IMR-90 (cell line): Measurements from ENCODE around the gene SSR4. TPM values are rescaled to one million over a fixed set of nuclear protein-coding genes. Genes with fewer than 3 reads are reported as not detected.

Experiments
- ATAC-seq: fragments of 200-7000 bp; cut with Tn5 transposase; 2 replicates; pipeline ENCODE4 v1.9.1; 2020; ENCODE audit warnings: low read depth, mild to moderate bottlenecking, moderate library complexity
- BruUV-seq: library from RNA; stranded (reverse); fragments of 400-500 nt; replicated peaks from 2 replicates; lab custom pipeline; 2021; lab: Mats Ljungman, UMichigan
- CTCF ChIA-PET: fragments of 300-600 bp; formaldehyde crosslinking; extraction: SDS; loops from one replicate; lab custom pipeline; 2021; ENCODE audit warnings: antibody characterized with exemption; lab: Yijun Ruan, JAX
- POLR2A ChIA-PET: fragments of 300-600 bp; sonication (Branson Sonifier 250); formaldehyde crosslinking; loops from one replicate; lab custom pipeline; 2022; ENCODE audit warnings: antibody characterized with exemption; ENCODE audit not compliant: unreplicated experiment; lab: Charles Lee
- DNase-seq: peaks from one replicate; pipeline ENCODE4 v3.0.0; 2013
- H2AFZ ChIP-seq: replicated peaks from 2 replicates; pipeline ENCODE3; 2013; ENCODE audit warnings: low read length, mild to moderate bottlenecking; ENCODE audit not compliant: poor library complexity
- H2AK5ac ChIP-seq: 2 replicates; pipeline ENCODE4 v1.6.1; 2013; ENCODE audit warnings: low read depth, low read length, inconsistent platforms
- H2AK9ac ChIP-seq: replicated peaks from 2 replicates; pipeline ENCODE3; 2013; ENCODE audit warnings: mild to moderate bottlenecking, low read depth, low read length, moderate library complexity; ENCODE audit not compliant: poor library complexity
- H2BK120ac ChIP-seq: 2 replicates; pipeline ENCODE4 v1.6.1; 2013; ENCODE audit warnings: low read depth, low read length, inconsistent platforms
- H2BK15ac ChIP-seq: 3 replicates; pipeline ENCODE4 v1.6.1; 2013; ENCODE audit warnings: low read depth, low read length, inconsistent platforms
- H2BK20ac ChIP-seq: 2 replicates; pipeline ENCODE4 v1.6.1; 2013; ENCODE audit warnings: low read depth, mild to moderate bottlenecking, inconsistent platforms, low read length, moderate library complexity
- H2BK5ac ChIP-seq: 2 replicates; pipeline ENCODE4 v1.6.1; 2013; ENCODE audit warnings: mild to moderate bottlenecking, low read depth, low read length, inconsistent platforms; ENCODE audit not compliant: poor library complexity, severe bottlenecking
- H3K14ac ChIP-seq: replicated peaks from 2 replicates; pipeline ENCODE4 v1.6.1; 2013; ENCODE audit warnings: low read depth, low read length, inconsistent platforms
- H3K18ac ChIP-seq: 2 replicates; pipeline ENCODE4 v1.6.1; 2013; ENCODE audit warnings: low read depth, low read length, control low read depth
- H3K23ac ChIP-seq: 2 replicates; pipeline ENCODE4 v1.6.1; 2013; ENCODE audit warnings: low read depth, low read length, inconsistent platforms
- H3K27ac ChIP-seq: 2 replicates; pipeline ENCODE4 v1.5.1; 2013; ENCODE audit warnings: mild to moderate bottlenecking, control low read depth, low read length; ENCODE audit not compliant: insufficient read depth
- H3K27me3 ChIP-seq: 2 replicates; pipeline ENCODE4 v1.6.1; 2013; ENCODE audit warnings: low read length; ENCODE audit not compliant: control insufficient read depth, insufficient read depth
- H3K36me3 ChIP-seq: 2 replicates; pipeline ENCODE4 v1.6.1; 2013; ENCODE audit warnings: low read length, mixed read lengths; ENCODE audit not compliant: control insufficient read depth, insufficient read depth
- H3K4ac ChIP-seq: 2 replicates; pipeline ENCODE4 v1.6.1; 2013; ENCODE audit warnings: low read depth, low read length, inconsistent platforms
- H3K4me1 ChIP-seq: 2 replicates; pipeline ENCODE4 v1.6.1; 2013; ENCODE audit warnings: low read length, mixed read lengths; ENCODE audit not compliant: control insufficient read depth, insufficient read depth
- H3K4me2 ChIP-seq: 2 replicates; pipeline ENCODE4 v1.6.1; 2013; ENCODE audit warnings: low read depth, mild to moderate bottlenecking, control low read depth, low read length, moderate library complexity
- H3K4me3 ChIP-seq: 2 replicates; pipeline ENCODE4 v1.5.1; 2013; ENCODE audit warnings: low read depth, mild to moderate bottlenecking, control low read depth, low read length, moderate library complexity; ENCODE audit not compliant: insufficient read depth
- H3K56ac ChIP-seq: 2 replicates; pipeline ENCODE4 v1.6.1; 2013; ENCODE audit warnings: low read length, inconsistent platforms; ENCODE audit not compliant: insufficient read depth; ENCODE audit errors: extremely low read depth
- H3K79me1 ChIP-seq, 2 experiments: 2 replicates each; pipeline ENCODE4 v1.6.1; 2013; ENCODE audit warnings: low read length in 2 of 2, inconsistent platforms in 1 of 2, low read depth in 1 of 2
- H3K9ac ChIP-seq: 2 replicates; pipeline ENCODE4 v1.6.1; 2013; ENCODE audit warnings: low read depth, low read length, control low read depth
- H3K9me1 ChIP-seq: 2 replicates; pipeline ENCODE4 v1.6.1; 2013; ENCODE audit warnings: low read length, inconsistent platforms; ENCODE audit not compliant: insufficient read depth
- H3K9me3 ChIP-seq: 2 replicates; pipeline ENCODE4 v1.6.1; 2013; ENCODE audit warnings: low read length; ENCODE audit not compliant: control insufficient read depth, insufficient read depth
- H4K20me1 ChIP-seq: 2 replicates; pipeline ENCODE4 v1.6.1; 2013; ENCODE audit warnings: low read length, inconsistent platforms; ENCODE audit not compliant: insufficient read depth
- H4K5ac ChIP-seq: 2 replicates; pipeline ENCODE4 v1.6.1; 2013; ENCODE audit warnings: mild to moderate bottlenecking, low read depth, low read length, control low read depth
- H4K8ac ChIP-seq, 2 experiments: 2 replicates each; pipeline ENCODE4 v1.6.1; 2013; ENCODE audit warnings: low read depth in 2 of 2, low read length in 2 of 2, control low read depth in 1 of 2, inconsistent platforms in 1 of 2
- H4K91ac ChIP-seq: 2 replicates; pipeline ENCODE4 v1.6.1; 2013; ENCODE audit warnings: low read depth, low read length, inconsistent platforms; ENCODE audit not compliant: insufficient read depth
- BHLHE40 ChIP-seq: fragments of 150-350 bp; IDR thresholded peaks from 2 replicates; pipeline ENCODE4 v1.6.1; 2016; ENCODE audit warnings: mild to moderate bottlenecking, low read depth, low read length
- CEBPB ChIP-seq: IDR thresholded peaks from 2 replicates; pipeline ENCODE4 v1.6.1; 2012; ENCODE audit warnings: low read depth, low read length, improper control_type of control experiment
- CHD1 ChIP-seq: IDR thresholded peaks from 2 replicates; pipeline ENCODE4 v1.6.1; 2012; ENCODE audit warnings: low read depth, low read length, improper control_type of control experiment
- FOS ChIP-seq: fragments of 150-350 bp; IDR thresholded peaks from 2 replicates; pipeline ENCODE4 v1.6.1; 2016; ENCODE audit warnings: low read depth, low read length
- MAZ ChIP-seq: IDR thresholded peaks from 2 replicates; pipeline ENCODE4 v1.6.1; 2012; ENCODE audit warnings: low read depth, mild to moderate bottlenecking, low read length, improper control_type of control experiment, moderate library complexity, borderline replicate concordance
- POLR2A ChIP-seq: IDR thresholded peaks from 2 replicates; pipeline ENCODE4 v1.6.1; 2012; ENCODE audit warnings: mild to moderate bottlenecking, low read depth, low read length
- RAD21 ChIP-seq: IDR thresholded peaks from 2 replicates; pipeline ENCODE4 v1.6.1; 2012; ENCODE audit warnings: low read length, improper control_type of control experiment
- WGBS, 2 experiments: methylation state at CpG; one replicate each; pipeline versions ENCODE4 v1.1.5 to v1.1.7; 2013; ENCODE audit warnings: missing lambda C conversion rate in 2 of 2; ENCODE audit not compliant: insufficient read length in 1 of 2; ENCODE audit errors: extremely low coverage in 2 of 2; 5-methylcytosine and 5-hydroxymethylcytosine counted together
- dilution Hi-C: fragments of 300-500 bp; cut with HindIII; formaldehyde crosslinking; loops from one replicate; pipeline ENCODE4 v1.14.3; 2018; ENCODE audit warnings: low sequenced_read_pairs; ENCODE audit not compliant: unreplicated experiment
- in situ Hi-C: fragments of 300-500 bp; cut with MboI; formaldehyde crosslinking; loops from 3 replicates; pipeline ENCODE4 v1.14.3; 2019; ENCODE audit warnings: low sequenced_read_pairs, inconsistent platforms, mixed read lengths
- intact Hi-C: fragments of 100-400 bp; cut with micrococcal nuclease; formaldehyde crosslinking; loops from 2 replicates; pipeline ENCODE4 v1.10.0; 2022
- polyA plus RNA-seq, 3 experiments: library from polyadenylated mRNA; depleted of rRNA; stranded (reverse); fragments of >200 nt; gene quantifications; 2 replicates each; pipeline ENCODE4 v1.2.3, GENCODE V29; 2012; ENCODE audit warnings: low replicate concordance in 1 of 3
- total RNA-seq: library from RNA; depleted of rRNA; stranded (reverse); fragments of >200 nt; gene quantifications from 2 replicates; pipeline ENCODE4 v1.2.3, GENCODE V29; 2012
- TF ChIP-seq, protein P1 (sequence below): fragments of 150-350 bp; IDR thresholded peaks from 2 replicates; pipeline ENCODE4 v1.6.1; 2017; ENCODE audit warnings: mild to moderate bottlenecking, antibody characterized with exemption, low read length, low read depth

The SSR4 gene
- total and polyA plus RNA-seq, 2 of the 4 experiments (the other 2 are of a cell fraction) = 141 to 480 TPM

- Histone ChIP-seq H3K4me3 (no peak overlapping the region), H2BK20ac (no peak overlapping the region), H3K23ac (no peak overlapping the region), H4K91ac (no peak overlapping the region), H3K9me3 (no peaks in the 10 kb centered on the region; the same call in 1 of the 2 replicates), H3K27me3 (no peaks in the 10 kb centered on the region), H3K27ac (no peak overlapping the region), H2AFZ (peak overlapping the region; percentile 67), H2AK9ac (peak overlapping the region; percentile 24), H3K9ac (no peak overlapping the region), H3K36me3 (peaks cover 7% of the 10 kb centered on the region; the same call in 1 of the 2 replicates), H3K4me2 (no peak overlapping the region), H4K5ac (no peak overlapping the region), H3K14ac (no peak overlapping the region), H3K4me1 (no peaks in the 10 kb centered on the region), H2BK5ac (no peak overlapping the region), H4K8ac (no peak overlapping the region), H3K9me1 (no peaks in the 10 kb centered on the region), H2AK5ac (no peak overlapping the region), H3K18ac (no peak overlapping the region), H3K79me1 (no peaks in the 10 kb centered on the region), H2BK120ac (no peak overlapping the region), H3K56ac (no peak overlapping the region), H3K4ac (no peak overlapping the region), H2BK15ac (no peak overlapping the region), H4K20me1 (no peaks in the 10 kb centered on the region)
- 78% methylated on average over 14 of the region's 24 CpGs; no CpG with 5 or more reads in 1 of the 2 experiments for WGBS, 2 experiments
- no peak for DNase-seq
- ChIA-PET CTCF (no interaction called here), POLR2A (no interaction called here)
- dilution Hi-C loops (no loop called here), intact Hi-C loops (no loop called here), in situ Hi-C loops (no loop called here)
- no TSS peak for BruUV-seq
- no peak for TF ChIP-seq POLR2A
- TF ChIP-seq FOS = no peak
- TF ChIP-seq BHLHE40 = no peak
- no peak for TF ChIP-seq CHD1
- no peak for TF ChIP-seq RAD21
- no peak for TF ChIP-seq MAZ
- TF ChIP-seq CEBPB = no peak
- TF ChIP-seq, protein P1, sequence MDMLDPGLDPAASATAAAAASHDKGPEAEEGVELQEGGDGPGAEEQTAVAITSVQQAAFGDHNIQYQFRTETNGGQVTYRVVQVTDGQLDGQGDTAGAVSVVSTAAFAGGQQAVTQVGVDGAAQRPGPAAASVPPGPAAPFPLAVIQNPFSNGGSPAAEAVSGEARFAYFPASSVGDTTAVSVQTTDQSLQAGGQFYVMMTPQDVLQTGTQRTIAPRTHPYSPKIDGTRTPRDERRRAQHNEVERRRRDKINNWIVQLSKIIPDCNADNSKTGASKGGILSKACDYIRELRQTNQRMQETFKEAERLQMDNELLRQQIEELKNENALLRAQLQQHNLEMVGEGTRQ = no peak
- ATAC-seq = peak; percentile 4; the same call in 1 of the 2 replicates
These were observed 12.9 kb upstream of the SSR4 start for GRCh38 chrX:153781428-153782047.
